ENCODE measurements around the gene GATAD2A.

GATAD2A gene

GRCh38 chr19:19552798-19553197 lies 147.3 kb downstream of the GATAD2A start:
- H3K9me3 ChIP-seq (ENCODE audit: insufficient read depth, low read length, severe bottlenecking), result no peaks in the 10 kb centered on the region
- H2AFZ ChIP-seq (ENCODE audit: low read depth, low read length), result no peak overlapping the region
- ATAC-seq (ENCODE audit: insufficient read depth, low read depth) (peak; percentile 49; the same call in 2 of the 3 replicates), DNase-seq (no peak)
- H3K27me3 ChIP-seq (ENCODE audit: insufficient read depth, low read length, poor library complexity), result no peaks in the 10 kb centered on the region
- H3K9ac ChIP-seq (ENCODE audit: low read depth, low read length), result no peak overlapping the region
- no peak overlapping the region for H3K4me3 ChIP-seq (ENCODE audit: low read depth in 1 of 2, low read length in 2 of 2)
- no peak for TF ChIP-seq EZH2 (IDR thresholded peaks at IDR 0.05; ENCODE audit: borderline replicate concordance, low read depth, low read length, severe bottlenecking)
- TF ChIP-seq CTCF (IDR thresholded peaks at IDR 0.05; ENCODE audit: borderline replicate concordance, extremely low read depth, low read length, poor library complexity, severe bottlenecking), result peak; percentile 54
- H3K4me2 ChIP-seq (ENCODE audit: insufficient read depth, low read length), result no peak overlapping the region
- H3K79me2 ChIP-seq (ENCODE audit: insufficient read depth, low read length), result no peaks in the 10 kb centered on the region
- no peak overlapping the region for H3K27ac ChIP-seq (ENCODE audit: low read length)
- H4K20me1 ChIP-seq (ENCODE audit: insufficient read depth, low read length), result no peaks in the 10 kb centered on the region
- no peaks in the 10 kb centered on the region for H3K36me3 ChIP-seq (ENCODE audit: insufficient read depth, low read length)
- H3K4me1 ChIP-seq (ENCODE audit: insufficient read depth, low read length), result no peaks in the 10 kb centered on the region

- H3K27ac ChIP-seq (ENCODE audit: low read length), result no peak overlapping the region
- H2AFZ ChIP-seq (ENCODE audit: low read depth, low read length), result no peak overlapping the region
- no peak for ATAC-seq (ENCODE audit: insufficient read depth, low read depth)
These were observed 148.2 kb downstream of the GATAD2A start for GRCh38 chr19:19553670-19554069.

GRCh38 chr19:19554074-19555023 lies 148.9 kb downstream of the GATAD2A start:
- Histone ChIP-seq H3K27me3 (ENCODE audit: insufficient read depth, low read length, poor library complexity) (no peaks in the 10 kb centered on the region), H3K27ac (ENCODE audit: low read length) (no peak overlapping the region), H3K36me3 (ENCODE audit: insufficient read depth, low read length) (no peaks in the 10 kb centered on the region), H4K20me1 (ENCODE audit: insufficient read depth, low read length) (no peaks in the 10 kb centered on the region), H3K9me3 (ENCODE audit: insufficient read depth, low read length, severe bottlenecking) (no peaks in the 10 kb centered on the region), H3K9ac (ENCODE audit: low read depth, low read length) (no peak overlapping the region), H3K4me3 (ENCODE audit: low read depth in 1 of 2, low read length in 2 of 2) (no peak overlapping the region), H3K79me2 (ENCODE audit: insufficient read depth, low read length) (no peaks in the 10 kb centered on the region), H3K4me1 (ENCODE audit: insufficient read depth, low read length) (no peaks in the 10 kb centered on the region), H2AFZ (ENCODE audit: low read depth, low read length) (no peak overlapping the region), H3K4me2 (ENCODE audit: insufficient read depth, low read length) (no peak overlapping the region)
- ATAC-seq (ENCODE audit: insufficient read depth, low read depth), result peak; percentile 62
- peak; percentile 77 for TF ChIP-seq CTCF (IDR thresholded peaks at IDR 0.05; ENCODE audit: borderline replicate concordance, extremely low read depth, low read length, poor library complexity, severe bottlenecking)
- no peak for TF ChIP-seq EZH2 (IDR thresholded peaks at IDR 0.05; ENCODE audit: borderline replicate concordance, low read depth, low read length, severe bottlenecking)
- DNase-seq, result peak; percentile 41

More at GRCh38 chr19:19553670-19554069, 148.2 kb downstream of the GATAD2A start:
- no peak for DNase-seq
- no peaks in the 10 kb centered on the region for H3K79me2 ChIP-seq (ENCODE audit: insufficient read depth, low read length)
- no peak overlapping the region for H3K4me2 ChIP-seq (ENCODE audit: insufficient read depth, low read length)
- no peaks in the 10 kb centered on the region for H3K9me3 ChIP-seq (ENCODE audit: insufficient read depth, low read length, severe bottlenecking)
- TF ChIP-seq EZH2 (IDR thresholded peaks at IDR 0.05; ENCODE audit: borderline replicate concordance, low read depth, low read length, severe bottlenecking) (no peak), CTCF (IDR thresholded peaks at IDR 0.05; ENCODE audit: borderline replicate concordance, extremely low read depth, low read length, poor library complexity, severe bottlenecking) (no peak)
- H3K4me3 ChIP-seq (ENCODE audit: low read depth in 1 of 2, low read length in 2 of 2), result no peak overlapping the region
- H4K20me1 ChIP-seq (ENCODE audit: insufficient read depth, low read length), result no peaks in the 10 kb centered on the region
- H3K9ac ChIP-seq (ENCODE audit: low read depth, low read length), result no peak overlapping the region
- H3K27me3 ChIP-seq (ENCODE audit: insufficient read depth, low read length, poor library complexity), result no peaks in the 10 kb centered on the region
- no peaks in the 10 kb centered on the region for H3K36me3 ChIP-seq (ENCODE audit: insufficient read depth, low read length)
- H3K4me1 ChIP-seq (ENCODE audit: insufficient read depth, low read length), result no peaks in the 10 kb centered on the region

Data from DND-41 (cell line).